HL-60 (cell line): Measurements from ENCODE around the gene MALAT1.

Source experiments
- CTCF ChIP-seq: IDR thresholded peaks from one replicate; pipeline ENCODE4 v1.5.1; 2011; ENCODE audit warnings: low read length, control low read depth, inconsistent platforms; ENCODE audit not compliant: insufficient read depth
- GABPA ChIP-seq: IDR thresholded peaks from 2 replicates; pipeline ENCODE4 v1.6.1; 2012; ENCODE audit warnings: low read depth
- POLR2AphosphoS5 ChIP-seq: IDR thresholded peaks from 2 replicates; pipeline ENCODE4 v1.6.1; 2012; ENCODE audit warnings: low read depth
- REST ChIP-seq: IDR thresholded peaks from 2 replicates; pipeline ENCODE4 v1.6.1; 2012; ENCODE audit warnings: low read depth; ENCODE audit not compliant: insufficient replicate concordance
- SPI1 ChIP-seq: IDR thresholded peaks from 2 replicates; pipeline ENCODE4 v1.6.1; 2012; ENCODE audit warnings: low read depth, mild to moderate bottlenecking, borderline replicate concordance

DNA sequence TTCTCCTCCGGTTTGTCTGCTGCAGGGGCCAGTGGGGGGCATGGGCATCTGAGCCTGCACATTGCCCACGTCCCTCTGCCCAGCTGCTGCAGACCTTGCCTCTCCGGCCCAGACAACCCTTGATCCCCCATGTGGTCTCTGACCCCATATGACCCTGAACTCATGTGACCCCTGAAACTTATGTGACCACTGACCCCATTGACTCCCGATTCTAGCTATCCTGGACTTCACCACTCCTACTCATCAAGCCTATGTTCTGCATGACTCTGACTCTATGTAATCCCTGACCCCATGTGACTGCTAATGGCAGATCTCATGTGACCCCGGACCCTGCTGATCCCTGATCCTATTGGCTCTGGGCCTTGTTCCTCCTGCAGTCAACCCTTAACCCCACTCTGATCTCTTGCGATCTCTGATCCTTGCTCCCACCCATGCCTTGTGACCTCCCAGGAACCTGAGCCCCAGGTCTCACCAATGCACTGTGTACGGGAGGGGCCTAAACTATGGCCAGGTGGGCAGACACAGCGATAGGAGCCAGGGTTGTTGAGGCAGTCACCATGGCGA is 53.6 kb downstream of the MALAT1 start:
- no peak for TF ChIP-seq CTCF
- TF ChIP-seq GABPA, result no peak
- TF ChIP-seq POLR2AphosphoS5, result no peak
- no peak for TF ChIP-seq SPI1
- TF ChIP-seq REST, result no peak
